Lung (tissue), 12 donors: ENCODE measurements around the gene SURF6. TPM values are rescaled to one million over a fixed set of nuclear protein-coding genes. Genes with fewer than 3 reads are reported as not detected.
A peak's percentile ranks its signal among the peaks of the same experiment; 100 is the strongest.

Experiments used
- ATAC-seq: fragments of 200-7000 bp; cut with Tn5 transposase; one replicate; pipeline ENCODE4 v1.9.1; 2020; ENCODE audit warnings: moderate number of reproducible peaks; ENCODE audit not compliant: insufficient read depth, low FRiP score
- DNase-seq, 3 donors: peaks; one replicate each; pipeline ENCODE4 v3.0.0-alpha.2; 2013 to 2017
- H3K27ac ChIP-seq, 2 donors: one replicate each; pipeline ENCODE4 v1.5.1; 2013; ENCODE audit warnings: mild to moderate bottlenecking in 2 of 2, moderate library complexity in 2 of 2, control low read depth in 1 of 2, inconsistent platforms in 1 of 2, low read depth in 1 of 2, low read length in 1 of 2
- H3K27me3 ChIP-seq, 3 donors: one replicate each; pipeline ENCODE4 v1.5.1; 2013; ENCODE audit warnings: low read length in 2 of 3; ENCODE audit not compliant: control insufficient read depth in 3 of 3, insufficient read depth in 3 of 3
- H3K36me3 ChIP-seq, 4 donors: one replicate each; pipeline ENCODE4 v1.5.1; 2013; ENCODE audit warnings: low read length in 4 of 4, mild to moderate bottlenecking in 1 of 4, moderate library complexity in 1 of 4; ENCODE audit not compliant: control insufficient read depth in 4 of 4, insufficient read depth in 4 of 4
- H3K4me1 ChIP-seq, 5 donors: one replicate each; pipeline ENCODE4 v1.5.1; 2013; ENCODE audit warnings: low read length in 5 of 5, mild to moderate bottlenecking in 2 of 5, moderate library complexity in 1 of 5; ENCODE audit not compliant: control insufficient read depth in 5 of 5, insufficient read depth in 5 of 5
- H3K4me3 ChIP-seq: one replicate; pipeline ENCODE4 v1.5.1; 2013; ENCODE audit warnings: mild to moderate bottlenecking, control low read depth, moderate library complexity
- H3K9ac ChIP-seq, 2 donors: one replicate each; pipeline ENCODE4 v1.5.1; 2013; ENCODE audit warnings: low read length in 2 of 2, control low read depth in 1 of 2; ENCODE audit not compliant: insufficient read depth in 1 of 2
- H3K9me3 ChIP-seq, 4 donors: one replicate each; pipeline ENCODE4 v1.5.1; 2013; ENCODE audit warnings: low read length in 3 of 4, mild to moderate bottlenecking in 1 of 4, moderate library complexity in 1 of 4; ENCODE audit not compliant: control insufficient read depth in 4 of 4, insufficient read depth in 3 of 4
- CTCF ChIP-seq: IDR thresholded peaks from 2 replicates; pipeline ENCODE4 v1.5.1; 2012; ENCODE audit warnings: mild to moderate bottlenecking; ENCODE audit errors: control extremely low read depth, extremely low read depth
- WGBS, 2 donors: extraction: QIAGEN DNeasy Blood & Tissue Kit; methylation state at CpG; one replicate each; pipeline ENCODE4 v1.1.7; 2013; 5-methylcytosine and 5-hydroxymethylcytosine counted together
- polyA plus RNA-seq, 2 donors: library from polyadenylated mRNA; stranded (reverse); fragments of 200-250 nt; gene quantifications; one replicate each; pipeline ENCODE4 v1.2.1, GENCODE V29; 2013
- total RNA-seq, 2 donors: library from RNA; depleted of rRNA in 1 of 2; stranded (reverse); fragments of >200 nt in 1 of 2; gene quantifications; one replicate each; pipeline ENCODE4 v1.2.1, GENCODE V29; 2014 to 2021
- donor health status: control.
- donor health status: control.
- donor health status: Bipolar disorder and iron deficiency.
- donor health status: healthy.
- donor health status: DM: yes; HTN: yes; CAD: no.

The SURF6 gene
- total and polyA plus RNA-seq, 4 donors = 13.7 to 25.6 (median 23.8) TPM

GRCh38 chr9:133372144-133372543 is 36.2 kb upstream of the SURF6 start:
- no peak for TF ChIP-seq CTCF
- Histone ChIP-seq H3K27ac (no peak overlapping the region), H3K27me3 (no peaks in the 10 kb centered on the region), H3K36me3 (peaks cover 0 to 23% (median 16%) of the 10 kb centered on the region in 4 donors), H3K9me3 (no peaks in the 10 kb centered on the region), H3K4me1 (peaks cover 6 to 30% (median 12%) of the 10 kb centered on the region in 5 donors), H3K9ac (peak overlapping the region in 1 of 2 donors; percentile 17), H3K4me3 (no peak overlapping the region)
- DNase-seq = no peak
- no peak for ATAC-seq
- 76 to 89% methylated on average over 7 of the region's 7 CpGs for WGBS, 2 donors

DNA sequence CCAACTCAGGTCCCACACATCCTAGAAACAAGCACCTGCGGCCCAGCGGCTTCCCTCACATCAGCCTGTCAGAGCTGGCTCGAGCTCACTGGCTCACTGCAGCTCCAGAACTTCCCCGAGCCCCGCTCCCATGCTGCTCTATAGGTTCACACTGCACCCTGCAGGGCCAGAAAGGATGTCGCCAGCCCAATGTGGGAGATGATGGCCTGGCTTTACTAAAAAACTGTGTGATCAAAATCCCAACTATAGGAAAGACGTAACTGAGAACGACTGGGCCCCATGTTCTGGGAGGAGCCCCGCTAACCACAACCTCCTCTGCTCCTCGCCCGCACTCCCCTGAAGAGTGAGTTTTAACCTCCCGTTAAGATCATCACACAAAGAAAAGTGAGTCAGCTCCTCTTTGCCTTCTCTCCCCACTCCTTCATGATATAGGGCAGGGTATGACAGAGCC is 35.3 kb upstream of the SURF6 start:
- no peak for TF ChIP-seq CTCF
- no peaks in the 10 kb centered on the region for H3K27me3 ChIP-seq
- peak overlapping the region in 1 of 2 donors; percentile 32 for H3K27ac ChIP-seq
- ATAC-seq (no peak), DNase-seq (no peak)
- peaks cover 6 to 25% (median 12%) of the 10 kb centered on the region in 5 donors for H3K4me1 ChIP-seq
- peaks cover 0 to 32% (median 23%) of the 10 kb centered on the region in 4 donors for H3K36me3 ChIP-seq
- no peaks in the 10 kb centered on the region for H3K9me3 ChIP-seq
- WGBS, 2 donors = 51 to 58% methylated on average over 12 of the region's 12 CpGs
- no peak overlapping the region for H3K4me3 ChIP-seq
- no peak overlapping the region for H3K9ac ChIP-seq

- H3K27me3 ChIP-seq = no peaks in the 10 kb centered on the region
- no peak for TF ChIP-seq CTCF
- H3K4me3 ChIP-seq = no peak overlapping the region
- peaks cover 2 to 37% (median 29%) of the 10 kb centered on the region in 4 donors for H3K36me3 ChIP-seq
- ATAC-seq (no peak), DNase-seq (no peak)
- H3K27ac ChIP-seq = peak overlapping the region in 1 of 2 donors; percentile 32
- 61 to 64% methylated on average over 9 of the region's 9 CpGs for WGBS, 2 donors
- no peak overlapping the region for H3K9ac ChIP-seq
- peaks cover 6 to 25% (median 12%) of the 10 kb centered on the region in 5 donors for H3K4me1 ChIP-seq
- H3K9me3 ChIP-seq = no peaks in the 10 kb centered on the region
Observed at GRCh38 chr9:133370685-133371084, 34.7 kb upstream of the SURF6 start.

DNA sequence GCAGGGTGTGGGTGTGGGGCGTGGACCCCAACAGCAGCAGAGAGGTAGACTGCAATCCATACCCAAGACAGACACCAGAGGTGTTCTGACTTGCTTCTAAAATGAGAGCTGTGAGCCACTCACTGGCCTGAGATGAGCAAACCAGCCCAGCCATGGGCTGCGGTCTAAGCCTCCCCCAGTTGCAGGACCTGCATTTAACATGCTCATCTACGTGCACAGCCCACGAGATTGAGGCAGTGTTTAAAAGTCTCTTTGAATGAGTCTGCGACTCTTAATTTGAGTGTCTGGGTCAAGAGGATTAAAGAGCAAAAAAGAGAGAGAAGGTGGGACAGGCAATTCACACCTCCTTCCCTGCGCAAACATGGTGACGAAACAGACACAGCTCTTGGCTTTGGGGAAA is 33.9 kb upstream of the SURF6 start:
- Histone ChIP-seq H3K36me3 (peaks cover 2 to 44% (median 34%) of the 10 kb centered on the region in 4 donors), H3K9me3 (no peaks in the 10 kb centered on the region), H3K27ac (peak overlapping the region in 1 of 2 donors; percentile 41), H3K27me3 (no peaks in the 10 kb centered on the region), H3K4me1 (peaks cover 6 to 25% (median 20%) of the 10 kb centered on the region in 5 donors), H3K4me3 (no peak overlapping the region), H3K9ac (no peak overlapping the region)
- 69 to 81% methylated on average over 7 of the region's 7 CpGs for WGBS, 2 donors
- no peak for TF ChIP-seq CTCF
- DNase-seq (peak in 1 of 3 donors; percentile 44), ATAC-seq (no peak)
